KG1 (cell line): Measurements from ENCODE around the gene TRIM37.

Experiments used
- DNase-seq: peaks from one replicate; lab custom pipeline; 2025; lab: John Stamatoyannopoulos, UW

Gene TRIM37

GRCh38 chr17:59037960-59038359, 68.7 kb downstream of the TRIM37 start:
- no peak for DNase-seq

- DNase-seq: no peak
Observed at GRCh38 chr17:59030811-59031210, 75.9 kb downstream of the TRIM37 start.

GRCh38 chr17:59028328-59028727, 78.4 kb downstream of the TRIM37 start:
- no peak for DNase-seq

- DNase-seq: no peak
Observed at GRCh38 chr17:59027750-59028149, 78.9 kb downstream of the TRIM37 start.

GRCh38 chr17:59026176-59026939, 80.3 kb downstream of the TRIM37 start:
- no peak for DNase-seq

- DNase-seq: no peak
Observed at GRCh38 chr17:59024916-59025315, 81.8 kb downstream of the TRIM37 start.

- no peak for DNase-seq
Observed at GRCh38 chr17:59018019-59018418, 88.7 kb downstream of the TRIM37 start.

GRCh38 chr17:59011975-59012374, 94.7 kb downstream of the TRIM37 start:
- DNase-seq: no peak

- no peak for DNase-seq
Observed at GRCh38 chr17:59010026-59010425, 96.7 kb downstream of the TRIM37 start.

- DNase-seq: no peak
Observed at GRCh38 chr17:59008737-59009136, 97.9 kb downstream of the TRIM37 start.

- DNase-seq: no peak
Observed at GRCh38 chr17:59007995-59008394, 98.7 kb downstream of the TRIM37 start.

GRCh38 chr17:59004338-59005111, 102.2 kb downstream of the TRIM37 start:
- DNase-seq: peak; percentile 74

GRCh38 chr17:59003860-59004259, 102.8 kb downstream of the TRIM37 start:
- DNase-seq: no peak

GRCh38 chr17:59002848-59003247, 103.8 kb downstream of the TRIM37 start:
- DNase-seq: no peak

GRCh38 chr17:59002126-59002525, 104.6 kb downstream of the TRIM37 start:
- no peak for DNase-seq

GRCh38 chr17:59001158-59001814, 105.4 kb downstream of the TRIM37 start:
- DNase-seq: no peak

GRCh38 chr17:59000022-59000421, 106.7 kb downstream of the TRIM37 start:
- no peak for DNase-seq

GRCh38 chr17:58999500-58999899, 107.2 kb downstream of the TRIM37 start:
- no peak for DNase-seq

GRCh38 chr17:58998871-58999270, 107.8 kb downstream of the TRIM37 start:
- no peak for DNase-seq

- no peak for DNase-seq
Observed at GRCh38 chr17:58997756-58998553, 108.7 kb downstream of the TRIM37 start.

GRCh38 chr17:58996968-58997367, 109.7 kb downstream of the TRIM37 start:
- DNase-seq: no peak
